Testis (tissue), 2 donors: ENCODE data around the gene CFAP221.

Source experiments
- CTCF ChIP-seq, 3 experiments: fragments of 450-650 bp in 2 of 3; fragments of 200-600 bp in 1 of 3; sonication (generic) in 1 of 3; IDR thresholded peaks; one replicate each; pipeline ENCODE4 v1.5.1; 2016 to 2019; ENCODE audit warnings: antibody characterized with exemption in 3 of 3, mild to moderate bottlenecking in 2 of 3, moderate library complexity in 1 of 3
- POLR2A ChIP-seq: fragments of 450-650 bp; IDR thresholded peaks from one replicate; pipeline ENCODE4 v1.6.1; 2017; ENCODE audit warnings: antibody characterized with exemption, mild to moderate bottlenecking, moderate library complexity

GRCh38 chr2:119580550-119581072 lies 36.4 kb downstream of the CFAP221 start:
- TF ChIP-seq CTCF (IDR thresholded peaks at IDR 0.05) (no peak), POLR2A (no peak)
